Suprapubic skin (tissue), 3 donors: ENCODE measurements around the gene TCF12.

Experiments
- POLR2A ChIP-seq, 2 donors: fragments of 450-650 bp; IDR thresholded peaks; one replicate each; pipeline ENCODE4 v1.6.1; 2017; ENCODE audit warnings: antibody characterized with exemption in 2 of 2, mild to moderate bottlenecking in 2 of 2, moderate library complexity in 2 of 2
- TF ChIP-seq, protein P1 (sequence below), 2 donors: fragments of 200-600 bp in 1 of 2; fragments of 450-650 bp in 1 of 2; sonication (generic) in 1 of 2; IDR thresholded peaks; one replicate each; pipeline ENCODE4 v1.5.1; 2016 to 2019; ENCODE audit warnings: antibody characterized with exemption in 2 of 2, mild to moderate bottlenecking in 1 of 2, moderate library complexity in 1 of 2

DNA sequence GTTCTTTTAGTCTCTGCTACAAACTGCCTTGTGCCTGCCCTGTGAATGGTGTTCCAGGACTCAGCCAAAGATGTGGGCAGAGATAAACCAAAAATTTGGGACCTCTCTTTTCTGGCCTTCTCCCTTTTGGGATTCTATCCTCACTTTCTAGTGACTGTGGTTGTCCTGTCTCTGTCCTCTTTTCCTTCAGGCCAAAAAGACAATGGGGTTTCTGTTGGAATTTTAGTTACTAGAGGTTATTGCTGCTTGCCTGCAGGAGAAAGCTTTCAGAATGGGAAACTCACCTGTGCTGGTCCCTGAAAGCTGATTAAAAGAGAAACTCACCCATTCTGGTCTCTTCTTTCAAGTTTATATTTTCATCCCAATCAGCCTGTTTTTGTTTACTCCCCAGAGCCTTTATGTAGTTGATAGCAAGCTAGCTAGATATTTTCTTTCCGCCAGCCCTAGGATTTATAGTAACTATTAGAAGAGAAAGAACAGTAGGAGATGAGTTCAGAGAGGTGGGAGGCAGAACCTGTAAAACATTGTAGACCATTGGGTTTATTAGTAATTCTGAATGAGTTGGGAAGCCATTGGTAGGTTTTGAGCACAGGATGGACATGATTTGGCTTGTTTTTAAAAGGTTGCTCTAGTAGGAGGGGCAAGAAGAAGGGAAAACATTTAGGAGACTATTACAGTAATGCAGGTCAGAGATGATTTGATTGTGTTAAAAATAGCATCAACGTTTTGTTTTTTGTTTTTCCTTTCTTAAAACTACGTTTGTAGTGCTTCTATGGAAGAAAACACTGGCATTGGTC is 138.9 kb downstream of the TCF12 start:
- TF ChIP-seq, protein P1, sequence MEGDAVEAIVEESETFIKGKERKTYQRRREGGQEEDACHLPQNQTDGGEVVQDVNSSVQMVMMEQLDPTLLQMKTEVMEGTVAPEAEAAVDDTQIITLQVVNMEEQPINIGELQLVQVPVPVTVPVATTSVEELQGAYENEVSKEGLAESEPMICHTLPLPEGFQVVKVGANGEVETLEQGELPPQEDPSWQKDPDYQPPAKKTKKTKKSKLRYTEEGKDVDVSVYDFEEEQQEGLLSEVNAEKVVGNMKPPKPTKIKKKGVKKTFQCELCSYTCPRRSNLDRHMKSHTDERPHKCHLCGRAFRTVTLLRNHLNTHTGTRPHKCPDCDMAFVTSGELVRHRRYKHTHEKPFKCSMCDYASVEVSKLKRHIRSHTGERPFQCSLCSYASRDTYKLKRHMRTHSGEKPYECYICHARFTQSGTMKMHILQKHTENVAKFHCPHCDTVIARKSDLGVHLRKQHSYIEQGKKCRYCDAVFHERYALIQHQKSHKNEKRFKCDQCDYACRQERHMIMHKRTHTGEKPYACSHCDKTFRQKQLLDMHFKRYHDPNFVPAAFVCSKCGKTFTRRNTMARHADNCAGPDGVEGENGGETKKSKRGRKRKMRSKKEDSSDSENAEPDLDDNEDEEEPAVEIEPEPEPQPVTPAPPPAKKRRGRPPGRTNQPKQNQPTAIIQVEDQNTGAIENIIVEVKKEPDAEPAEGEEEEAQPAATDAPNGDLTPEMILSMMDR (IDR thresholded peaks at IDR 0.05): no peak
- no peak for TF ChIP-seq POLR2A (IDR thresholded peaks at IDR 0.05)
